ENCODE results near the gene EHBP1. TPM values are rescaled to one million over a fixed set of nuclear protein-coding genes. Genes with fewer than 3 reads are reported as not detected.

The EHBP1 gene
- total RNA-seq, 6 donors from 2014 or later = 36.2 to 78.5 (median 43.2) TPM

GRCh38 chr2:62716768-62717167 is 11.3 kb downstream of the EHBP1 start:
- no peak for TF ChIP-seq POLR2AphosphoS5 (IDR thresholded peaks at IDR 0.05)
- Histone ChIP-seq H3K4me1 (no peaks in the 10 kb centered on the region), H3K27ac (no peak overlapping the region), H3K27me3 (no peaks in the 10 kb centered on the region), H3K9me3 (no peaks in the 10 kb centered on the region), H3K4me3 (no peak overlapping the region), H3K36me3 (peaks cover 0 to 5% (median 2%) of the 10 kb centered on the region in 4 donors)
- no peak for ATAC-seq (ENCODE audit: low FRiP score in 2 of 2)
- DNase-seq = no peak
- WGBS, 2 donors = 89% methylated on average over 4 of the region's 4 CpGs

GRCh38 chr2:62717503-62718081 is 12.1 kb downstream of the EHBP1 start:
- peaks cover 0 to 5% (median 2%) of the 10 kb centered on the region in 4 donors for H3K36me3 ChIP-seq
- H3K27ac ChIP-seq = no peak overlapping the region
- WGBS, 2 donors = 89 to 95% methylated on average over 4 of the region's 4 CpGs
- no peak overlapping the region for H3K4me3 ChIP-seq
- ATAC-seq (ENCODE audit: low FRiP score in 2 of 2) (no peak), DNase-seq (no peak)
- TF ChIP-seq CTCF (IDR thresholded peaks at IDR 0.05) (no peak), EP300 (IDR thresholded peaks at IDR 0.05) (no peak), POLR2A (IDR thresholded peaks at IDR 0.05) (no peak), POLR2AphosphoS5 (IDR thresholded peaks at IDR 0.05) (no peak)
- H3K9me3 ChIP-seq = peaks cover 0 to 2% (median under 1%) of the 10 kb centered on the region in 4 donors
- H3K4me1 ChIP-seq = no peaks in the 10 kb centered on the region
- H3K27me3 ChIP-seq = no peaks in the 10 kb centered on the region

DNA sequence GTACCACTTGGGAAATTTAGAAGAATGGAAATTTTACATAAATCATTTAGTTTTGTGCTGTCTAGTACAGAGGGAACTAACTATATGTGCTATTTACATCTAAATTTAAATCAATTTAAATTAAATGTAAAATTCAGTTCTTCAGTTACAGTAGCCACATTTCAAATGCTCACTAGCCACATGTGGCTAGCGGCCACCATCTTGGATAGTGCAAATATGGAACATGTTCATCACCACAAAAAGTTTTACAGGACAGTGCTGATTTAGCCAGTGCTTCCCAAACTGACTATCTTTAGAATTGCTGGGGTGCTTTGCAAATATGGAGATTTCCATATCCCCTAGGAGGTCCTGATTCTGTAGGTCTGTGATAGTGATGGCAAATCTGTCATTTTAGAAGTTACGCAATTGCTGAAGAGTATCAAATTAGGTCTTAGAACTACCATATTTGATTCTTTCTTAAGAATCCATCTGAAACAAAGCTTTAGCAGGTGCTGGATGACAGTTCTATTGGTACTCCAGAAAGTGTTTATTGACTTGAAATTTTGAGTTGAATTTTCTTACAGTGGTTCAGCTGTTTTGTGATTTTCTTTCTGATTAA is 12.8 kb downstream of the EHBP1 start:
- no peak overlapping the region for H3K27ac ChIP-seq
- H3K4me1 ChIP-seq = no peaks in the 10 kb centered on the region
- no peaks in the 10 kb centered on the region for H3K27me3 ChIP-seq
- H3K4me3 ChIP-seq = no peak overlapping the region
- peaks cover 0 to 5% (median 2%) of the 10 kb centered on the region in 4 donors for H3K36me3 ChIP-seq
- DNase-seq (no peak), ATAC-seq (ENCODE audit: low FRiP score in 2 of 2) (no peak)
- 94 to 98% methylated on average over 2 of the region's 2 CpGs for WGBS, 2 donors
- H3K9me3 ChIP-seq = peaks cover 0 to 8% (median 1%) of the 10 kb centered on the region in 4 donors
- TF ChIP-seq POLR2AphosphoS5 (IDR thresholded peaks at IDR 0.05) (no peak), EP300 (IDR thresholded peaks at IDR 0.05) (no peak), CTCF (IDR thresholded peaks at IDR 0.05) (no peak), POLR2A (IDR thresholded peaks at IDR 0.05) (no peak)

- Histone ChIP-seq H3K36me3 (peaks cover 0 to 5% (median 2%) of the 10 kb centered on the region in 4 donors), H3K27me3 (no peaks in the 10 kb centered on the region), H3K4me1 (no peaks in the 10 kb centered on the region), H3K27ac (no peak overlapping the region), H3K4me3 (no peak overlapping the region), H3K9me3 (peaks cover 0 to 8% (median 1%) of the 10 kb centered on the region in 4 donors)
- ATAC-seq (ENCODE audit: low FRiP score in 2 of 2) (no peak), DNase-seq (no peak)
- TF ChIP-seq POLR2A (IDR thresholded peaks at IDR 0.05) (no peak), EP300 (IDR thresholded peaks at IDR 0.05) (no peak), CTCF (IDR thresholded peaks at IDR 0.05) (no peak), POLR2AphosphoS5 (IDR thresholded peaks at IDR 0.05) (no peak)
Measured at GRCh38 chr2:62719757-62720156, 14.2 kb downstream of the EHBP1 start.

DNA sequence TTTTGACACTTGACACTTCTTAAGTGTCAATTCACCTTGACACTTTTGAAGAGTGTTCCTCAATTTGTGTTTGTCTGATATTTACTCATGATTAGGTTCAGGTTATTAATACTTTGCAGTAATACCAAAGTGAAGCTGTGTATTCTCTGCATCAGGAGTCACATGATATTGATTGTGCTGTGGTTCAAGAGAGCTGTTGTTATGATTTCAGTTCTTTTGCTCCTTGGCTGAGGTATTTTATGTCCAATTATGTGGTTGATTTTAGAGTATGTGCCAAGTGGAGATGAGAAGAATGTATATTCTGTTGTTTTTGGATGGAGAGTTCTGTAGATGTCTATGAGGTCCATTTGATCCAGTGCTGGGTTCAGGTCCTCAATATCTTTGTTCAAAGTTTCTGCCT is 17.2 kb downstream of the EHBP1 start:
- TF ChIP-seq POLR2A (IDR thresholded peaks at IDR 0.05) (no peak), EP300 (IDR thresholded peaks at IDR 0.05) (no peak), CTCF (IDR thresholded peaks at IDR 0.05) (no peak), POLR2AphosphoS5 (IDR thresholded peaks at IDR 0.05) (no peak)
- Histone ChIP-seq H3K4me1 (peaks cover 0 to 6% (median 0%) of the 10 kb centered on the region in 4 donors), H3K4me3 (no peak overlapping the region), H3K9me3 (peaks cover 0 to 8% (median 1%) of the 10 kb centered on the region in 4 donors), H3K27ac (no peak overlapping the region), H3K36me3 (no peaks in the 10 kb centered on the region), H3K27me3 (no peaks in the 10 kb centered on the region)
- ATAC-seq (ENCODE audit: low FRiP score in 2 of 2) = no peak
- no peak for DNase-seq

Measured in upper lobe of left lung (tissue), 6 donors.